Progenitor cell of endocrine pancreas (in vitro differentiated cells): ENCODE results near the gene TNFSF4. TPM values are rescaled to one million over a fixed set of nuclear protein-coding genes. Genes with fewer than 3 reads are reported as not detected.
"Not testable (repeated sequence)": the region's sequence is repeated elsewhere in the genome, so short reads cannot be mapped to it uniquely, and the experiment has no call there.

ENCODE experiments used
- DNase-seq: peaks from one replicate; pipeline ENCODE4 v3.0.0; 2021; ENCODE audit warnings: low spot score; ENCODE audit not compliant: unreplicated experiment
- H3K27ac Mint-ChIP-seq: 2 replicates; pipeline ENCODE4 v1.8.0; 2021; ENCODE audit warnings: mild to moderate bottlenecking, moderate library complexity, mixed read lengths
- H3K27me3 Mint-ChIP-seq: 2 replicates; pipeline ENCODE4 v1.8.0; 2021; ENCODE audit warnings: mixed read lengths
- H3K36me3 Mint-ChIP-seq: 2 replicates; pipeline ENCODE4 v1.8.0; 2022; ENCODE audit warnings: mixed read lengths; ENCODE audit not compliant: insufficient read depth
- H3K4me1 Mint-ChIP-seq: 2 replicates; pipeline ENCODE4 v1.8.0; 2021; ENCODE audit warnings: low read depth, mixed read lengths
- H3K4me3 Mint-ChIP-seq: 2 replicates; pipeline ENCODE4 v1.8.0; 2021; ENCODE audit warnings: low read depth, mild to moderate bottlenecking, moderate library complexity, mixed read lengths
- H3K9me3 Mint-ChIP-seq: 2 replicates; pipeline ENCODE4 v1.8.0; 2021; ENCODE audit warnings: low read depth, mixed read lengths
- total RNA-seq: library from RNA; stranded (reverse); gene quantifications from 2 replicates; pipeline ENCODE4 v1.2.1, GENCODE V29; 2021
- TF ChIP-seq, protein P1 (sequence below): fragments of 200-600 bp; sonication (generic); IDR thresholded peaks from one replicate; pipeline ENCODE4 v1.5.0; 2021; ENCODE audit warnings: antibody characterized with exemption, mild to moderate bottlenecking; ENCODE audit not compliant: unreplicated experiment

The TNFSF4 gene
- total RNA-seq, 1 donor from 2014 or later, result 1.7 TPM

DNA sequence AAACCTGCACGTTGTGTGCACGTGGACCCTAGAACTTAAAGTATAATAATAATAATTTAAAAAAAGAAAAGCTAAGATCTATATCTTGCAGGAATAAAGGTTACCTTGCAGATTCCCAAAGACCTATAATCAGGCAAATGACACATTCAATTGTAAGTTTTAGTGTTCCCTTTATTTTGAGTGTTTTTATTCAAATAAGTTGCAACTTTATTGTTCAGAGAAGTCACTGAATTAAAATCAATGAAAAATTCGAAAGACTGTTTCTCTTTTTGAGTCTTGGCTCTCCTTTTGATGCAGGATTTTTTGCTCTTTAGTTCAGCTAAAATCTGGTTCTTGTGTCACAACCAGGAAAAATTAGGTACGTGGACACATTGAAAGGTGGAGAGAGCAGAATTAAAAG is 27.8 kb upstream of the TNFSF4 start:
- peaks cover 3% of the 10 kb centered on the region for H3K36me3 Mint-ChIP-seq
- H3K4me3 Mint-ChIP-seq, result no peak overlapping the region
- H3K9me3 Mint-ChIP-seq, result peaks cover 18% of the 10 kb centered on the region
- TF ChIP-seq, protein P1, sequence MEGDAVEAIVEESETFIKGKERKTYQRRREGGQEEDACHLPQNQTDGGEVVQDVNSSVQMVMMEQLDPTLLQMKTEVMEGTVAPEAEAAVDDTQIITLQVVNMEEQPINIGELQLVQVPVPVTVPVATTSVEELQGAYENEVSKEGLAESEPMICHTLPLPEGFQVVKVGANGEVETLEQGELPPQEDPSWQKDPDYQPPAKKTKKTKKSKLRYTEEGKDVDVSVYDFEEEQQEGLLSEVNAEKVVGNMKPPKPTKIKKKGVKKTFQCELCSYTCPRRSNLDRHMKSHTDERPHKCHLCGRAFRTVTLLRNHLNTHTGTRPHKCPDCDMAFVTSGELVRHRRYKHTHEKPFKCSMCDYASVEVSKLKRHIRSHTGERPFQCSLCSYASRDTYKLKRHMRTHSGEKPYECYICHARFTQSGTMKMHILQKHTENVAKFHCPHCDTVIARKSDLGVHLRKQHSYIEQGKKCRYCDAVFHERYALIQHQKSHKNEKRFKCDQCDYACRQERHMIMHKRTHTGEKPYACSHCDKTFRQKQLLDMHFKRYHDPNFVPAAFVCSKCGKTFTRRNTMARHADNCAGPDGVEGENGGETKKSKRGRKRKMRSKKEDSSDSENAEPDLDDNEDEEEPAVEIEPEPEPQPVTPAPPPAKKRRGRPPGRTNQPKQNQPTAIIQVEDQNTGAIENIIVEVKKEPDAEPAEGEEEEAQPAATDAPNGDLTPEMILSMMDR, result no peak
- no peak for DNase-seq
- no peaks in the 10 kb centered on the region for H3K4me1 Mint-ChIP-seq
- no peak overlapping the region for H3K27ac Mint-ChIP-seq
- no peaks in the 10 kb centered on the region for H3K27me3 Mint-ChIP-seq

DNA sequence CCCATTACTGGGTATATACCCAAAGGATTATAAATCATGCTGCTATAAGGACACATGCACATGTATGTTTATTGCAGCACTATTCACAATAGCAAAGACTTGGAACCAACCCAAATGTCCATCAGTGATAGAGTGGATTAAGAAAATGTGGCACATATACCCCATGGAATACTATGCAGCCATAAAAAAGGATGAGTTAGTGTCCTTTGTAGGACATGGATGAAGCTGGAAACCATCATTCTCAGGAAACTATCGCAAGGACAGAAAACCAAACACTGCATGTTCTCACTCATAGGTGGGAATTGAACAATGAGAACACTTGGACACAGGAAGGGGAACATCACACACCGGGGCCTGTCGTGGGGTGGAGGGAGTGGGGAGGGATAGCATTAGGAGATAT is 27.3 kb upstream of the TNFSF4 start:
- not testable (repeated sequence) for DNase-seq, H3K27ac Mint-ChIP-seq, H3K36me3 Mint-ChIP-seq, H3K4me1 Mint-ChIP-seq, H3K4me3 Mint-ChIP-seq, H3K27me3 Mint-ChIP-seq
- peaks cover 20% of the 10 kb centered on the region for H3K9me3 Mint-ChIP-seq

DNA sequence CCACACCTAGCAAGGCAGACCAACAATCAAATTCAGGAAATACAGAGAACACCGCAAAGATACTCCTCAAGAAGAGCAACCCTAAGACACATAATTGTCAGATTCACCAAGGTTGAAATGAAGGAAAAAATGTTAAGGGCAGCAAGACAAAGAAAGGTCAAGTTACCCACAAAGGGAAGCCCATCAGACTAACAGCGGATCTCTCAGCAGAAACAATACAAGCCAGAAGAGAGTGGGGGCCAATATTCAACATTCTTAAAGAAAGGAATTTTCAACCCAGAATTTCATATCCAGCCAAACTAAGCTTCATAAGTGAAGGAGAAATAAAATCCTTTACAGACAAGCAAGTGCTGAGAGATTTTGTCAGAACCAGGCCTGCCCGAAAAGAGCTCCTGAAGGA is 21.9 kb upstream of the TNFSF4 start:
- DNase-seq, H3K36me3 Mint-ChIP-seq, H3K4me3 Mint-ChIP-seq, H3K27ac Mint-ChIP-seq, H3K27me3 Mint-ChIP-seq, H3K4me1 Mint-ChIP-seq: not testable (repeated sequence)
- peaks cover 29% of the 10 kb centered on the region for H3K9me3 Mint-ChIP-seq

DNA sequence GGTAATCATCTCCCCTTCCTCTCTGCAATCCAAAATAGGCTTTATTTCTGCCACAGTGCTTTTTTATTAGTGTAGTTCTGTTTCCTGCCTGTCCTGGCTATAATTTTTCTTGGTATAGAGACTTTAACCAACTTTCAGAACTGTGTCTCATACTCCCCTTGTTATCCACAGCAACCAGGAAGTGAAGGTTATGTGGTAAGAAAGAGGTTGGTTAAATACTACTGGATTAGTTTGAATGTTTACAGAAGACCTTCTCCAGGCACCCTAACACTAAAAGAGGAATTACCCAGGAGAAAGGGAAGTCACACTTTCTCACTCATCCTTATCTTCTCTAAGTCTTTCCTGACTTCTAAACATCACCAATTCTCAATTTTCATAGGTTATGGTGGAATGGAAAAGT is 17.8 kb upstream of the TNFSF4 start:
- no peaks in the 10 kb centered on the region for H3K27me3 Mint-ChIP-seq
- H3K36me3 Mint-ChIP-seq, result peaks cover 3% of the 10 kb centered on the region

DNA sequence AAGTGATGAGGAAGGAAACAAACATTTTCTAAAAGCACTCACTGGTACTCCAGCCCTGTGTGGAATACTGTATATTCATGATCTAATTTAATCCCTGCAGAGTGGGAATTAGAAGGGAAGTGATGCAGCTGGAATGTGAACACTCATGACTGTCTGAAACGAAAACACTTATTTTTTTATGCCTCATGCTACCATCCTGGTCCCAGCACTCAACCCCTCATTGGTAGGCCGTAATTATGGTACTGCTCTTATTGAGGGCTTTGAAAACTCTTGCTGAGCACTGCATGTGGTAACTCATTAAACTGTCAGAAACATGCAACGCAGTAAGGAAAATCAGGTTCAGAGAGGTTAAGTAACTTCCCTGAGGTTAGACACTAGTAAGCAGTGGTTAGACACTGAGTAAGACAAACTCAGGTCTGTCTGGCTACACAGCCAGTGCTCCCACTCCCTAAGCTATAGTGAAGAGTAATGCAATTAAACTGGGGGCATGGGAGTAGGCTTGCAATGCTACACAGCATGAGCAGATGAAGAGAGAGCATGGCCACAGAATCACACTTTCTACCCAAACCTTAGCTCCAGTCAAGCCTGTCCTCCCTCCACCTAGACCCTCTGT is 17.3 kb upstream of the TNFSF4 start:
- DNase-seq, result no peak
- H3K27ac Mint-ChIP-seq, result no peak overlapping the region
- peaks cover 10% of the 10 kb centered on the region for H3K9me3 Mint-ChIP-seq
- no peaks in the 10 kb centered on the region for H3K27me3 Mint-ChIP-seq
- no peak overlapping the region for H3K4me3 Mint-ChIP-seq
- peaks cover 3% of the 10 kb centered on the region for H3K4me1 Mint-ChIP-seq
- peaks cover 2% of the 10 kb centered on the region for H3K36me3 Mint-ChIP-seq
- TF ChIP-seq, protein P1, result no peak

More for the DNA sequence above, 17.8 kb upstream of the TNFSF4 start:
- DNase-seq, result no peak
- Mint-ChIP-seq H3K9me3 (peaks cover 13% of the 10 kb centered on the region), H3K4me1 (peaks cover 3% of the 10 kb centered on the region), H3K4me3 (no peak overlapping the region), H3K27ac (no peak overlapping the region)
- TF ChIP-seq, protein P1, result no peak

DNA sequence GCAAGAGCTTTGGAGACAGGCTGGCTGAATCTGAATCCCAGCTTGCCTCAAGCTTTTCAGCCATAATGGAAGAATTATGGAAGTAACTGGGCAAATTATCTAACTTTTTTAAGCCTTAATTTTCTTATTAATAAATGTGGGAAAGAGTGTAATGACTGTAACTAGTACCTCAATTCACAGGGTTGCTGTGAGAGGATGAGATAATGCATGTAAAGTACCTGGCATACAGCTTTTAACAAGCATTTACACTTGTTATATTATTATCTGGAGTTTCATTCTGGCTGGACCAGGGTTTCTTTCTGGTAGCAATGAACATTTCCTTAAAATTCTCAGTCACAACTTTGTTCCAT is 15.9 kb upstream of the TNFSF4 start:
- Mint-ChIP-seq H3K4me3 (no peak overlapping the region), H3K36me3 (no peaks in the 10 kb centered on the region), H3K27me3 (no peaks in the 10 kb centered on the region), H3K4me1 (peaks cover 3% of the 10 kb centered on the region), H3K9me3 (peaks cover 4% of the 10 kb centered on the region), H3K27ac (no peak overlapping the region)
- DNase-seq, result no peak
- TF ChIP-seq, protein P1, result no peak
